ENCODE measurements around the gene PTPRT. TPM values are rescaled to one million over a fixed set of nuclear protein-coding genes. Genes with fewer than 3 reads are reported as not detected.

PTPRT gene
- total RNA-seq, 4 donors from 2014 or later: 0.04 TPM; not detected in 3

DNA sequence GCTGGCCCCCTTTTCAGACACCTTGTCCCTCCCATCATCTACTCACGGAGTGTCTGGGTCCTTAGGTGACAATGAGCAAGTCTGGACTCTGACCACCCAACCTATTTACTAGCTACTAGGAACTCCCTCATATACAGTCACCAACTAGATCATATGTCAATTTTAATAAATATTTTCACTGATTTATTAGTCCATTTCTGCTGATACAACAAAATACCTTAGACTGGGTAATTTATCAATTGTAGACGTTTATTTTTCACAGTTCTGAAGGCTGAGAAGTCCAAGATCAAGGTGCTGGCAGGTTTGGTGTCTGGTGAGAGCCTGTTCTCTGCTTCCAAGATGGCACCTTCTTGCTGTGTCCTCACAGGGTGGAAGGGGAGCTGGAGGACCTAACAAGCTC, 229.7 kb downstream of the PTPRT start:
- WGBS, 2 donors (ENCODE audit: low coverage in 1 of 2): 51 to 58% methylated on average over 2 of the region's 2 CpGs
- no peak overlapping the region for H3K27ac ChIP-seq
- no peaks in the 10 kb centered on the region for H3K36me3 ChIP-seq
- ATAC-seq: no peak
- no peak overlapping the region for H3K4me3 ChIP-seq
- H3K4me1 ChIP-seq: no peaks in the 10 kb centered on the region
- TF ChIP-seq EP300 (IDR thresholded peaks at IDR 0.05) (no peak), POLR2A (IDR thresholded peaks at IDR 0.05) (no peak), POLR2AphosphoS5 (IDR thresholded peaks at IDR 0.05) (no peak)
- TF ChIP-seq, protein P1, sequence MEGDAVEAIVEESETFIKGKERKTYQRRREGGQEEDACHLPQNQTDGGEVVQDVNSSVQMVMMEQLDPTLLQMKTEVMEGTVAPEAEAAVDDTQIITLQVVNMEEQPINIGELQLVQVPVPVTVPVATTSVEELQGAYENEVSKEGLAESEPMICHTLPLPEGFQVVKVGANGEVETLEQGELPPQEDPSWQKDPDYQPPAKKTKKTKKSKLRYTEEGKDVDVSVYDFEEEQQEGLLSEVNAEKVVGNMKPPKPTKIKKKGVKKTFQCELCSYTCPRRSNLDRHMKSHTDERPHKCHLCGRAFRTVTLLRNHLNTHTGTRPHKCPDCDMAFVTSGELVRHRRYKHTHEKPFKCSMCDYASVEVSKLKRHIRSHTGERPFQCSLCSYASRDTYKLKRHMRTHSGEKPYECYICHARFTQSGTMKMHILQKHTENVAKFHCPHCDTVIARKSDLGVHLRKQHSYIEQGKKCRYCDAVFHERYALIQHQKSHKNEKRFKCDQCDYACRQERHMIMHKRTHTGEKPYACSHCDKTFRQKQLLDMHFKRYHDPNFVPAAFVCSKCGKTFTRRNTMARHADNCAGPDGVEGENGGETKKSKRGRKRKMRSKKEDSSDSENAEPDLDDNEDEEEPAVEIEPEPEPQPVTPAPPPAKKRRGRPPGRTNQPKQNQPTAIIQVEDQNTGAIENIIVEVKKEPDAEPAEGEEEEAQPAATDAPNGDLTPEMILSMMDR (IDR thresholded peaks at IDR 0.05): no peak
- H3K9me3 ChIP-seq: peaks cover 0 to 5% (median 0%) of the 10 kb centered on the region in 3 donors
- peaks cover 14% of the 10 kb centered on the region for H3K27me3 ChIP-seq

DNA sequence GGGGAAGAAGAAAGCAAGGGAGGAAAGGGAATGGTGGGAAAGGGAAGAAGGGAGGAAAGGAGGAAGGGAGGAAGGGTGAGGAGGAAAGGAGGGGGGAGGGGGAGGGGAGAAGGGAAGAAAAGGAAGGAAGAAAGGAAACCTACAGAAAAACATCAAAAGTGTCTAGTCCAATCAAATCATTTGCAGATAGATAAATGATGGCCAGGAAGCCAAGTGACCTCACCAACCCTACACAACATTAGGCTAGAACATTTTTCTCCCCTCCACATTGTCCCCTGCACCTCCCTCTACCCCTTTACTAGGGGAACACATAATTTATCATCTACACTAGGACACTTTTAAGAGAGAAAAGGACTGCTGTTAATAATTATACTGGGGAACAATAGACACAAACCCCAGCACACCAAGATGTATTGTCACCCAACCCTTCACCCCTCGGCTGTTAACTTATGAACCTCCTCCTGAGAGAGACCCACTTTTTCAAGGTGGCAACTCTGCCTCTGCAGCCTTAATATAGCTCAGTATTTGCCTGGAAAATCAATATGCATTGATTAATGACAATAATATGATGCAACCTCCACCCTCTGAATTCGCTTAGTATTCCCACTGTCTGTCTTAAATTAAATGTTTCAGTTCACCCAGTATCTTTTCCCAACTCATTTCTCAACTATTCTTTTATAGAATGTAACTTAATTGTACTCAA, 231.2 kb downstream of the PTPRT start:
- no peak for ATAC-seq
- TF ChIP-seq EP300 (IDR thresholded peaks at IDR 0.05): no peak
- TF ChIP-seq, protein P1 (IDR thresholded peaks at IDR 0.05): no peak
- TF ChIP-seq POLR2A (IDR thresholded peaks at IDR 0.05): no peak
- TF ChIP-seq POLR2AphosphoS5 (IDR thresholded peaks at IDR 0.05): no peak
- no peaks in the 10 kb centered on the region for H3K4me1 ChIP-seq
- H3K27ac ChIP-seq: no peak overlapping the region
- WGBS, 2 donors (ENCODE audit: low coverage in 1 of 2): 68 to 79% methylated on average over 2 of the region's 2 CpGs
- peaks cover 14% of the 10 kb centered on the region for H3K27me3 ChIP-seq
- no peaks in the 10 kb centered on the region for H3K36me3 ChIP-seq
- H3K9me3 ChIP-seq: peaks cover 0 to 5% (median 0%) of the 10 kb centered on the region in 3 donors
- H3K4me3 ChIP-seq: no peak overlapping the region

DNA sequence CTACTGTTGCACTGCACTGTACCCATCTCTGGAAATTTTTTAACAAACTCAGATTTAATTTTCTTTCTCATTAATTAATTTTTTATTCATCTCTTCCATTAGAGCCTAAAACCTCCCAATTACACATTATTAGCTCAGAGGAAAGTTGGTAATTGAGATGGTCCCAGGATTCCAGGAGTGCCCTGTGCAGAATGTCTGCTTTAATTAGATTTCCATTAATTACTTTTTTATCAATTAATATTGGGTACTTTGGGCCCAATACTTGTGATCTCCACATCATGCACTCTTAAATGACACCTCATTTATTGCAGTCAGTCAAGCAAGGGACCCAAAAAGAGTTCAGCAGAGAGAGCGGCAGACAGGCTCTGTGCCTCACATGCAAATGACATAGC, 232.0 kb downstream of the PTPRT start:
- WGBS, 2 donors (ENCODE audit: low coverage in 1 of 2): 73 to 78% methylated on average over 1 of the region's 1 CpG
- Histone ChIP-seq H3K36me3 (no peaks in the 10 kb centered on the region), H3K9me3 (peaks cover 0 to 5% (median 0%) of the 10 kb centered on the region in 3 donors), H3K4me1 (no peaks in the 10 kb centered on the region), H3K27me3 (peaks cover 14% of the 10 kb centered on the region), H3K4me3 (no peak overlapping the region), H3K27ac (no peak overlapping the region)
- no peak for TF ChIP-seq POLR2A (IDR thresholded peaks at IDR 0.05)
- no peak for TF ChIP-seq EP300 (IDR thresholded peaks at IDR 0.05)
- no peak for TF ChIP-seq POLR2AphosphoS5 (IDR thresholded peaks at IDR 0.05)
- TF ChIP-seq, protein P1 (IDR thresholded peaks at IDR 0.05): no peak
- ATAC-seq: no peak

DNA sequence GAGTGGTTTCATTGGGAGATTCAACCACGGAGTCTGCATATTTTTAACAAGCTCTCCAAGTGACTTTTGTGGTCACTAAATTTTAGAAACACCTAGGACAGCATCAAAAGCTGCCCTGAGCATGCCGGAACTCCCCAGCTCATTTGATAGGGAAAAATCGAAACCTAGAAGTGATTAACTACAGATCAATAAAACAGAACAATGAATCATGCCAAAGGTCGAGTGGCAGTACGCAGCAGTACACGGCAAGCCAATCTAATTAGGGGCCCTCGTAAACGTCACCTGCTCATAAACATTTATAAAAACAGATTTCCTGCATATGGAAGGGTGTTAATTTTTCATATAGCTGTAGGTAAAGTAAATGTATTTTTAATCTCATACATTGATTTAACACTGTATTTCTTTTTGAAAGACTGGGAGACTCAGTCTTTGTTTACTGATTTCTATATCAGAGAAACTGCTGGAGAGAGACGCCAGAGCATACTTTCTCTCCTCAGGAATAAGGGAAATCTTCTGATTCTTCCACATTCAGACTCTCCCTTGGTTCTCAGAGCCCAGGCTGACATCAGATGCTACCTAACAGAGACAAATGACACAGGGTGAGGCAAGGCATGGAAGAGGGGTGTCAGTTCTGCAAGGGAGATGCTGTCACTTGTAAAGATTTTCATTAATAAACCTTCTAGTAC, 232.5 kb downstream of the PTPRT start:
- no peak for ATAC-seq
- H3K27me3 ChIP-seq: peaks cover 14% of the 10 kb centered on the region
- no peak overlapping the region for H3K4me3 ChIP-seq
- no peaks in the 10 kb centered on the region for H3K36me3 ChIP-seq
- H3K27ac ChIP-seq: no peak overlapping the region
- 46 to 52% methylated on average over 7 to 9 of the region's 9 CpGs for WGBS, 2 donors (ENCODE audit: low coverage in 1 of 2)
- TF ChIP-seq, protein P1 (IDR thresholded peaks at IDR 0.05): no peak
- no peak for TF ChIP-seq POLR2AphosphoS5 (IDR thresholded peaks at IDR 0.05)
- no peak for TF ChIP-seq POLR2A (IDR thresholded peaks at IDR 0.05)
- H3K4me1 ChIP-seq: no peaks in the 10 kb centered on the region
- H3K9me3 ChIP-seq: peaks cover 0 to 5% (median 0%) of the 10 kb centered on the region in 3 donors

DNA sequence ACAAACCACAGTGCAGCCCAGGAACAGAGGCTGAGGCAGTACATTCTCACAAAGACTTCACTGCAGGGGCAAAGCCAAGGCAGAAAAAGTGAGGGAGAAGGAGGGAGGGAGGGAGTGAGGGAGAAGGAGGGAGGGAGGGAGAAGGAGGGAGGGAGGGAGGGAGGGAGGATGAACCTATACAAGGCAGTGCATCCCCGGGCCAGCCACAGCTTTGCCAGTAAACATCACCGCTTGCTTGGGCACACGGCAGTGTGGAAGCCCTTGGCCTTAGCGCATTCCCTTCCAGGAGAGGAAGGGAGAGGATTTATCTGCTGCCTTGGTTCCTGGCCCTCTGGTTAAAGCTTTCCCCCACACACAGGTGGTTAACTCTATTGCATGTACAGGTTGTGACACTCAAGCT, 234.0 kb downstream of the PTPRT start:
- no peak for TF ChIP-seq EP300 (IDR thresholded peaks at IDR 0.05)
- TF ChIP-seq POLR2AphosphoS5 (IDR thresholded peaks at IDR 0.05): no peak
- TF ChIP-seq, protein P1 (IDR thresholded peaks at IDR 0.05): no peak
- no peak for TF ChIP-seq POLR2A (IDR thresholded peaks at IDR 0.05)
- peaks cover 14% of the 10 kb centered on the region for H3K27me3 ChIP-seq
- no peaks in the 10 kb centered on the region for H3K9me3 ChIP-seq
- H3K4me3 ChIP-seq: no peak overlapping the region
- no peaks in the 10 kb centered on the region for H3K4me1 ChIP-seq
- no peak overlapping the region for H3K27ac ChIP-seq
- no peaks in the 10 kb centered on the region for H3K36me3 ChIP-seq
- no peak for ATAC-seq
- WGBS, 2 donors (ENCODE audit: low coverage in 1 of 2): 89 to 90% methylated on average over 3 to 4 of the region's 4 CpGs

All from gastroesophageal sphincter (tissue), 4 donors.